Stomach smooth muscle (tissue), 2 donors: ENCODE results near the gene RPTOR.

Source experiments
- H3K27ac ChIP-seq: one replicate; pipeline ENCODE4 v1.7.0; 2013; ENCODE audit warnings: mild to moderate bottlenecking, low read length, inconsistent platforms
- H3K27me3 ChIP-seq, 2 donors: one replicate each; pipeline ENCODE4 v1.7.0; 2013; ENCODE audit warnings: low read length in 2 of 2; ENCODE audit not compliant: insufficient read depth in 2 of 2, control insufficient read depth in 1 of 2
- H3K36me3 ChIP-seq, 2 donors: one replicate each; pipeline ENCODE4 v1.7.0; 2013; ENCODE audit warnings: low read length in 2 of 2; ENCODE audit not compliant: control insufficient read depth in 2 of 2, insufficient read depth in 2 of 2
- H3K4me1 ChIP-seq: one replicate; pipeline ENCODE4 v1.7.0; 2013; ENCODE audit warnings: low read length; ENCODE audit not compliant: control insufficient read depth, insufficient read depth
- H3K4me3 ChIP-seq, 2 donors: one replicate each; pipeline ENCODE4 v1.7.0; 2013; ENCODE audit warnings: low read length in 2 of 2
- H3K9ac ChIP-seq, 2 donors: one replicate each; pipeline ENCODE4 v1.7.0; 2013; ENCODE audit warnings: low read length in 2 of 2, mild to moderate bottlenecking in 1 of 2
- H3K9me3 ChIP-seq, 2 donors: one replicate each; pipeline ENCODE4 v1.7.0; 2013; ENCODE audit warnings: low read length in 2 of 2; ENCODE audit not compliant: control insufficient read depth in 2 of 2
- donor health status: healthy.
- donor health status: Pancreatic carcinoma.

The RPTOR gene, protein sequence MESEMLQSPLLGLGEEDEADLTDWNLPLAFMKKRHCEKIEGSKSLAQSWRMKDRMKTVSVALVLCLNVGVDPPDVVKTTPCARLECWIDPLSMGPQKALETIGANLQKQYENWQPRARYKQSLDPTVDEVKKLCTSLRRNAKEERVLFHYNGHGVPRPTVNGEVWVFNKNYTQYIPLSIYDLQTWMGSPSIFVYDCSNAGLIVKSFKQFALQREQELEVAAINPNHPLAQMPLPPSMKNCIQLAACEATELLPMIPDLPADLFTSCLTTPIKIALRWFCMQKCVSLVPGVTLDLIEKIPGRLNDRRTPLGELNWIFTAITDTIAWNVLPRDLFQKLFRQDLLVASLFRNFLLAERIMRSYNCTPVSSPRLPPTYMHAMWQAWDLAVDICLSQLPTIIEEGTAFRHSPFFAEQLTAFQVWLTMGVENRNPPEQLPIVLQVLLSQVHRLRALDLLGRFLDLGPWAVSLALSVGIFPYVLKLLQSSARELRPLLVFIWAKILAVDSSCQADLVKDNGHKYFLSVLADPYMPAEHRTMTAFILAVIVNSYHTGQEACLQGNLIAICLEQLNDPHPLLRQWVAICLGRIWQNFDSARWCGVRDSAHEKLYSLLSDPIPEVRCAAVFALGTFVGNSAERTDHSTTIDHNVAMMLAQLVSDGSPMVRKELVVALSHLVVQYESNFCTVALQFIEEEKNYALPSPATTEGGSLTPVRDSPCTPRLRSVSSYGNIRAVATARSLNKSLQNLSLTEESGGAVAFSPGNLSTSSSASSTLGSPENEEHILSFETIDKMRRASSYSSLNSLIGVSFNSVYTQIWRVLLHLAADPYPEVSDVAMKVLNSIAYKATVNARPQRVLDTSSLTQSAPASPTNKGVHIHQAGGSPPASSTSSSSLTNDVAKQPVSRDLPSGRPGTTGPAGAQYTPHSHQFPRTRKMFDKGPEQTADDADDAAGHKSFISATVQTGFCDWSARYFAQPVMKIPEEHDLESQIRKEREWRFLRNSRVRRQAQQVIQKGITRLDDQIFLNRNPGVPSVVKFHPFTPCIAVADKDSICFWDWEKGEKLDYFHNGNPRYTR (N-terminal part only)

DNA sequence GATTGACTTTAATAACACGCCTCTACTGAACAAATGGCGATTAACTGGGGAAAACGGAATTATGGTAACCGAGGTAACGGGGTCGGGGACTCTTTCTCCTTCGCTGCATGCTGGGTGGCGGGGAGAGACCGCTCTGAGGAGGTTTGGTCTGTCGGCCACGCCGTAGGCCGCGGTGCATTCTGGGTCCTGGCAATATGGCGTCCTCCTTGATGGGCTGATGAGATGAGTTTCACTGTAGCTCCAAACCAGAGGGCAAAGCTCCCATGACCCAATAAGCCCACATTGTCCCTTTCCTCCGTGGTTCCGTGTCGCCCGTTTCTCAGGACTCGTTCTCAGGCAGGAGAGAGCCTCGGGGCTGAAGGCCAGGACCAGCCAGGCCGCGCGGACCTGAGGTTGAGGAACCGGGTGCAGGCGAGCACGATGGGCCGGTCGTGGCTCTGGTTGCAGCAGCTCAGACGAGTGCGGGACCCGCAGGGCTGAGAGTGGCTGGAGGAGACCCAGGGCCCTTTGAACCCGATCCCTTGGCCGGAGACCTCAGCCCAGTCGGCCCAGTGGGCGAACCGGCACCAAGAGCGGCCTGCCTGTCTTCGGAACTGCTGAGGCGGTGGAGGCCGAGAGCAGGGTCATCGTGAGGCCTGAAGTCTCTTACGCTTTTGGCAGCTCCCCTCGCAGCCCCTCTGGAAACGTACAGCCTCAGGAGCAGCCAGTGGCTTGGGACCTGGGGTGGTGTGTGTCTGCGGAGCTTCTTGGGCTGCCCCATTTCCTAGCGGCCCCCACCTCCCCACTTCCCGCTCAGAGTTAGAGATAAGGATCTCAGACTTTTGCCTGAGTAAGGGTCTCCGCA is at the start of gene RPTOR:
Gene RPTOR (plus strand): TSS at position 184 of the 844 bp plus-strand sequence. CDS start 792 bp downstream, outside the sequence.
- Histone ChIP-seq H3K4me3 (peak within 1 kb of the TSS; percentile 97 to 100), H3K36me3 (peaks cover 0 to 3% of the 10 kb centered on the region in 2 donors), H3K4me1 (peaks cover 12% of the 10 kb centered on the region), H3K27ac (peak within 1 kb of the TSS; percentile 73), H3K9ac (peak within 1 kb of the TSS; percentile 88 to 97), H3K9me3 (no peaks in the 10 kb centered on the region), H3K27me3 (peaks cover 0 to 6% of the 10 kb centered on the region in 2 donors)

DNA sequence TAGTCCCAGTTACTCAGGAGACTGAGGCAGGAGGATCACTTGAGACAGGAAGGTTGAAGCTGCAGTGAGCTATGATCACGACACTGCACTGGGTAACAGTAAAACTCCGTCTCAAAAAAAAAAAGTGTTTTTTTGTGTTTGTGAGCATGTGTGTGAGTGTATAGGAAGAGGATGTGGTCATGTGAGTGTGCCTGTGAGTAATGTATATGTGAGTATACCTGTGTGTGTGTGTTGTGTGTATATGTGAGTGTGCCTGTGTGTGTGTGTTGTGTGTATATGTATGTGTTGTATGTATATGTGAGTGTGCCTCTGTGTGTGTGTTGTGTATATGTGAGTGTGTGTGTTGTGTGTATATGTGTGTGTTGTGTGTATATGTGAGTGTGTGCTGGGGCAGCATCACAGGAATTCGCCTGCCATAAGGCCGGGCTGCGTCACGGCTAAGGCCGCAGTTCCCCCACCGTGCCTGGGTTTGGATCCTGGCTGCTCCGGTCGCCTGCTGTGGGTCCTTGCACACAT is 46.9 kb upstream of the RPTOR start:
- H3K27me3 ChIP-seq: peaks cover 0 to 8% of the 10 kb centered on the region in 2 donors
- peaks cover 16% of the 10 kb centered on the region for H3K4me1 ChIP-seq
- H3K27ac ChIP-seq: no peak overlapping the region
- no peaks in the 10 kb centered on the region for H3K36me3 ChIP-seq
- H3K4me3 ChIP-seq: no peak overlapping the region
- no peaks in the 10 kb centered on the region for H3K9me3 ChIP-seq
- no peak overlapping the region for H3K9ac ChIP-seq

DNA sequence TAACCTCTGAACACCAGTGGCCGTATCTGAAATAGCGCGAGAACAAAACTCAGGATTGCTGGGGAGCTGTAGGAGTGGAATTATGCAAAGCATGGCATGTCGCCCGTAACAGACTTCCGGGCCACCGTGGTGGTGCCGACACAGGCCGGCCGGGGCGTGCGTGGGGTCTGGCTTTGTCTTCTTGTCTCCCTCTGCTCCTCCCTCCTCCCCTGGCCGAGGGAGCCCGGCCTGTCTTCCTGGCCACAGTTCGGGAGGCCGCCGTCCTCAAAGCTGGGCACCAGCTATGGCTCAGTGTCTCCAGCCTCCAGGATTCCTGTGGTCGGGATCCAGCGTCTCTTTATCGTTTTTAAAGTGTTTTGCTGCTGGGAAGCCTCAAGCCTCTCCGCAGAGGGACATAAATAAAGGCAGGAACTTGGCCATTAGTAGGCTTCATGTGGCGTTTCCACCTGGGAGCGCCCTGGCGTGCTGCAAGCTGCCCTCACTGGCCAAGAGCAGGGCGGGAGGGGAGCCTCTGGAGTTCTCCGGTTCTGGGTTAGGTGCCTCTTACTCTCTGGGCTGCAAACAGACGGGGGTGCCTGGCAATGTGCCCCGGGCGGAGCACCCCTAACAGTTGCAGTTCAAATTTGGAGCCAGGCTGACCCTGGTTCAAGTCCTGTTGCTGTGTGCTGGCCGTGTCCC is 46.3 kb upstream of the RPTOR start:
- Histone ChIP-seq H3K4me1 (peaks cover 16% of the 10 kb centered on the region), H3K9me3 (no peaks in the 10 kb centered on the region), H3K36me3 (no peaks in the 10 kb centered on the region), H3K4me3 (no peak overlapping the region), H3K27me3 (peaks cover 0 to 6% of the 10 kb centered on the region in 2 donors), H3K9ac (no peak overlapping the region), H3K27ac (no peak overlapping the region)

DNA sequence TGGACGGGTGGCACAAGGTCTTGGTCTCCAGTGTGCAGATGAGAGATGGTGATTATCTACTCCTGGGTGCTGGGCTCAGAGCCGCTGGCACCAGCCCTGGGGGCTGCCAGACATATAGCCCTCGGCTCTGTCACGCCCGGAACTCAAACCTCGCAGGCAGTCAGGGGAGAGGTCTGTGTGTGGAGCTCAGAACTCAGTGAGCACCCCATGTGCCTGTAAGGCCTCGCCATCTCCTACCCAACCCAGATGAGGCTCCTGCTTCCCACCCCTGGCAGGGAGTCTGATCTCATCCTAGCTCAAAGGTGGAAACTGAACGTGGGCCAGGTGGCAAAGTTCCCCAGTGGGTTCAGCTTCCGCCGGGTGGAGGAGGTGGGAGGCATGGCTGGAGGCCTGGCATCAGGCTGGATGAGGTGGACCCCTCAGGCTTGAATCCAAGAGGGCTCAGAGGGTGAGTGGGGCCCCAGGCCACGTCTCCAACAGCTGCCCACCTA is 45.7 kb upstream of the RPTOR start:
- Histone ChIP-seq H3K4me3 (no peak overlapping the region), H3K9me3 (no peaks in the 10 kb centered on the region), H3K36me3 (no peaks in the 10 kb centered on the region), H3K4me1 (peaks cover 16% of the 10 kb centered on the region), H3K27ac (no peak overlapping the region), H3K27me3 (peaks cover 0 to 5% of the 10 kb centered on the region in 2 donors), H3K9ac (no peak overlapping the region)

DNA sequence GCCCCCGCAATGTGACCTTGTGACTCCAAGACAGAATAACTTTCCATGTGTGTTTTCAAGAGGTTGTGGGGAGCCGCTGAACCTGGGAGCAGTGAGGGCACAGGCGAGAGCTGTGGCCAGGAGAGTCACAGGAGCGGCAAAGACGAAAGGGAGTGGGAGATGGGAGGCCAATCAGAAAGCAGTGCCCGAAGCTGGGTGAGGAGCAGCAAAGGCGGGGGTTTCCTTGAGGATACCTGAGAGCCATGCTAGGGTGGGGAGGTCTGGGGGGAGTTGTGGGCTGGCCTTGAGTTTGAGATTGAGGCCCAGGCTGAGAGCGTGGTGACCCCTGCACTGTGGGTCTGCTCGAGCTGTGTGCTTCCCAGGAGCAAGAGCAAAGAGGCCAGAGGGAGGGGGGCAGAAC is 45.1 kb upstream of the RPTOR start:
- H3K9ac ChIP-seq: no peak overlapping the region
- H3K27ac ChIP-seq: no peak overlapping the region
- no peak overlapping the region for H3K4me3 ChIP-seq
- peaks cover 16% of the 10 kb centered on the region for H3K4me1 ChIP-seq
- no peaks in the 10 kb centered on the region for H3K36me3 ChIP-seq
- H3K9me3 ChIP-seq: no peaks in the 10 kb centered on the region
- H3K27me3 ChIP-seq: peaks cover 0 to 5% of the 10 kb centered on the region in 2 donors

DNA sequence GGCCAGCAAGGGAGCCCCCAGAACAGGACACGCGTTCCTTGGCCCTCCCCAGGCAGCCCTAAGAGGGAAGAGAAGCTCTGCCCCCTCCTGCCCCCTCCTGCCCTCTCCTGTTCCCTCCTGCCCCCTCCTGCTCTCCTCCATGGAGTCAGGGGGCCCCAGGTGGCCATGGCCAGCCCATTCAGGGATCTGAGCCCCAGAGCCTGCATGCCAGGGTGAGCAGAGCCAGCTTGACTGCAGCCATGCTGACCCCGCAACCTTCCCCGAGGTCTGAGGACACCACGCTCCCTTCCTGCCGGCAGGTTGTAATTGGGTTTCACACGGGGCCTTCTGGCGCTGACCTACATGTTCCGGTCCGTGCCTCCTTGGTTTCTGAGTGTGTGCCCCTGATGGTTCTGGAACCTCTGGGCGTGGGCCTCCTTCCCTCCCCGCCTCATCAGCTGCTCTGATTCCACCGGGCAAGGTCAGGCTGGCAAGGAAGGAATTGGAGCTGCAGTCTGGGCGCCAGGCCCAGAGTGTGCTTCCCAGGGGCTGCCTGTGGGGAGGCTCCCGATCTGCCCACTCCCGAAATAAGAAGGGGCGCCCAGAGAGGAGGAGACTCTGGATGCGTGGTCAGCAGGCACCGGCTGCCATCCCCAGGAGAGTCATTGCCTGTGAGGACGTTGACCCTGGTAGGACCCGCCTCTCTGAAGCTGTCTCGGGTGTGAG is 44.5 kb upstream of the RPTOR start:
- H3K9me3 ChIP-seq: no peaks in the 10 kb centered on the region
- peaks cover 0 to 5% of the 10 kb centered on the region in 2 donors for H3K27me3 ChIP-seq

DNA sequence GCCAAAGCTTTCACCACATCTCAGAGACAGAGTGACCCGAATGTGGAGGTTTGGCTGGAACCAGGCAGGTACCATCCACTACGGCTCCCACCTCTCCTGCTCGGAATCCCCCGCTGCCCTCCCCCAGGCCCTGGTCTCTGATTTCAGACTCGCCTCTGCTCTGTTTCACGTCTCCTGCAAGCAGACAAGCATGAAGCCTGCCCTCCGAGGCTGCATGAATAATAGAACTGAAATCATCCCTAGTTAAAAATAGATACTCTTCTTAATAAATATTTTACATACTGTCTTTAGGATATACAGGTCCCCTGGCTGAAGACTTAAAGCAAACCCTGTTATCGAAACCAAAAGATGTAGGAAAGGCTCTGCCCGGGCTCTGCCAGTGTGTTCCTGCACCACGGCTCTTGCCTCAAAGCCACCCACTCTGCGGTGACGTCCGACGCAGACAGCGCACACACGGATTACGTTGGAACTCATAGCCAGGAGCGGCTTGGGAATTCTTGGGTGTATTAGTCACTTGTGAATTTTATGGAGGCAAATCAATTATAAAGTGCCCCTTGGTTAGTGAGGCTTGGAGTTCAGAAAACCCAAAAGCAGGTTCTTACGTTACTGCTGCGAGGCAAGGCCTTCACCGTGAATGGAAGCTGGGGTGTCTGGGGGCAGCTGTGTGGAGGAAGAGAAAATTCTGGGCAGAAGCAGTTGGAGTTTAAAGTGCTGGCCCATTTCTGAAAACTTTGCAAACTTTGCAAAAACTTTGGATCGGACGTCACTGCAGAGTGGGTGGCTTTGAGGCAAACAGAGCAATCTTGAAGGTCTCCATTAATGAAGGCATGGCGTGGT is 42.7 kb upstream of the RPTOR start:
- Histone ChIP-seq H3K27me3 (peaks cover 0 to 5% of the 10 kb centered on the region in 2 donors), H3K36me3 (no peaks in the 10 kb centered on the region), H3K9ac (peak overlapping the region; percentile 29 to 62), H3K9me3 (no peaks in the 10 kb centered on the region), H3K4me1 (peaks cover 16% of the 10 kb centered on the region), H3K4me3 (peak overlapping the region; percentile 32 to 60), H3K27ac (peak overlapping the region; percentile 79)

More for the DNA sequence above, 44.5 kb upstream of the RPTOR start:
- no peak overlapping the region for H3K4me3 ChIP-seq
- H3K9ac ChIP-seq: no peak overlapping the region
- peaks cover 16% of the 10 kb centered on the region for H3K4me1 ChIP-seq
- no peaks in the 10 kb centered on the region for H3K36me3 ChIP-seq
- no peak overlapping the region for H3K27ac ChIP-seq

DNA sequence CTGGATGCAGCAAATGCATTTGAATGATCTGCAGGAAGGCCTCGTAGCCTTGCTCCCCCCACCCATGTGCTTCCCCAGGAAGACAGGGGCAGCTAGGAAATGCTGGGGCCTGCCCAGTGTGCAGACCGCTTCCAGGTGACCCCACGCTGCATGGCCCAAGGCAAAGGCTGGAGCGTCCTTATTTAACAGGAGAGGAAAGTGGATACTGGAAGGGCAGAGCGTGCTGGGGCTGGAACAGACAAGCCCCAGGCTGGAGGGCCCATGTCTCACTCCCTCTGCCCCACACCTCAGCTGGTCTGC is 42.1 kb upstream of the RPTOR start:
- Histone ChIP-seq H3K9me3 (no peaks in the 10 kb centered on the region), H3K4me3 (peak overlapping the region in 1 of 2 donors; percentile 32), H3K4me1 (peaks cover 16% of the 10 kb centered on the region), H3K36me3 (no peaks in the 10 kb centered on the region), H3K27ac (peak overlapping the region; percentile 79), H3K27me3 (peaks cover 0 to 5% of the 10 kb centered on the region in 2 donors), H3K9ac (peak overlapping the region in 1 of 2 donors; percentile 28)
